Esophagus squamous epithelium (tissue), 5 donors: Measurements from ENCODE around the gene OR5C1. TPM values are rescaled to one million over a fixed set of nuclear protein-coding genes. Genes with fewer than 3 reads are reported as not detected.
"Not testable (repeated sequence)": the region's sequence is repeated elsewhere in the genome, so short reads cannot be mapped to it uniquely, and the experiment has no call there.

ENCODE experiments used
- DNase-seq: peaks from one replicate; lab custom pipeline; 2025; lab: John Stamatoyannopoulos, UW
- H3K27ac ChIP-seq, 4 donors: fragments of 200-600 bp; sonication (generic); one replicate each; pipeline ENCODE4 v1.5.1; 2016 to 2019; ENCODE audit warnings: mild to moderate bottlenecking in 1 of 4
- H3K27me3 ChIP-seq, 4 donors: fragments of 200-600 bp; sonication (generic); 1 replicate in 3 of 4; 2 replicates in 1 of 4; pipeline versions ENCODE4 v1.5.1 to v1.6.0; 2017 to 2021; ENCODE audit warnings: antibody characterized with exemption in 1 of 4
- H3K36me3 ChIP-seq, 3 donors: fragments of 200-600 bp; sonication (generic); one replicate each; pipeline ENCODE4 v1.5.1; 2016 to 2019
- H3K4me1 ChIP-seq, 3 donors: fragments of 200-600 bp; sonication (generic); one replicate each; pipeline ENCODE4 v1.5.1; 2017 to 2019
- H3K4me3 ChIP-seq, 4 donors: fragments of 200-600 bp; sonication (generic); 1 replicate in 3 of 4; 2 replicates in 1 of 4; pipeline ENCODE4 v1.5.1; 2016 to 2019; ENCODE audit warnings: mild to moderate bottlenecking in 2 of 4, moderate library complexity in 1 of 4
- H3K9me3 ChIP-seq, 3 donors: fragments of 200-600 bp; sonication (generic); one replicate each; pipeline ENCODE4 v1.5.1; 2016 to 2019
- CTCF ChIP-seq, 6 experiments: fragments of 450-650 bp in 4 of 6; fragments of 200-600 bp in 2 of 6; sonication (generic) in 2 of 6; IDR thresholded peaks; one replicate each; pipeline ENCODE4 v1.5.1; 2016 to 2019; ENCODE audit warnings: antibody characterized with exemption in 6 of 6, mild to moderate bottlenecking in 4 of 6, moderate library complexity in 4 of 6
- POLR2A ChIP-seq, 4 donors: fragments of 450-650 bp; IDR thresholded peaks; one replicate each; pipeline ENCODE4 v1.6.1; 2017; ENCODE audit warnings: antibody characterized with exemption in 4 of 4, mild to moderate bottlenecking in 4 of 4, moderate library complexity in 3 of 4
- WGBS, 2 donors: methylation state at CpG; one replicate each; pipeline ENCODE4 v1.1.5; 2018; 5-methylcytosine and 5-hydroxymethylcytosine counted together
- intact Hi-C: fragments of 100-400 bp; cut with DNase I; formaldehyde crosslinking; loops from one replicate; pipeline ENCODE4 v1.15.0; 2022
- total RNA-seq, 4 donors: library from RNA; depleted of rRNA; stranded (reverse); fragments of >200 nt; gene quantifications; one replicate each; pipeline ENCODE4 v1.1.0, GENCODE V29; 2016
- donor health status: DM: yes; HTN: yes; CAD: no.

OR5C1 gene
- total RNA-seq, 4 donors from 2014 or later = not detected

- 93 to 95% methylated on average over 15 to 17 of the region's 30 CpGs for WGBS, 2 donors
- H3K9me3 ChIP-seq = no peaks in the 10 kb centered on the region
- H3K27ac ChIP-seq = no peak within 1 kb of the TSS
- no peaks in the 10 kb centered on the region for H3K27me3 ChIP-seq
- no peak within 1 kb of the TSS for H3K4me3 ChIP-seq
- no peak for DNase-seq
- intact Hi-C loops = loop anchor here (10.0 kb wide), 1 partner anchor 676 kb away; no protein-coding TSS in a partner anchor
- no peaks in the 10 kb centered on the region for H3K36me3 ChIP-seq
- no peaks in the 10 kb centered on the region for H3K4me1 ChIP-seq
- TF ChIP-seq CTCF (IDR thresholded peaks at IDR 0.05) (no peak), POLR2A (IDR thresholded peaks at IDR 0.05) (no peak)
These were observed 11.6 kb downstream of the OR5C1 start, which contains the start of gene OR1K1 for GRCh38 chr9:122800066-122801060. OR1K1 (plus strand) TSS chr9:122800123; CDS start chr9:122800123, 0 bp downstream.

- Histone ChIP-seq H3K27me3 (no peaks in the 10 kb centered on the region), H3K27ac (no peak overlapping the region), H3K9me3 (peaks cover 0 to 6% (median 0%) of the 10 kb centered on the region in 3 donors), H3K4me1 (peaks cover 2 to 27% (median 7%) of the 10 kb centered on the region in 3 donors), H3K4me3 (no peak overlapping the region), H3K36me3 (no peaks in the 10 kb centered on the region)
- TF ChIP-seq CTCF (IDR thresholded peaks at IDR 0.05) = no peak
- TF ChIP-seq POLR2A (IDR thresholded peaks at IDR 0.05) = no peak
- 68 to 100% methylated on average over 3 to 4 of the region's 4 CpGs for WGBS, 2 donors
- intact Hi-C loops = loop anchor here (10.0 kb wide), 1 partner anchor 682 kb away; no protein-coding TSS in a partner anchor
- DNase-seq = no peak
These were observed 17.9 kb downstream of the OR5C1 start for GRCh38 chr9:122806661-122807060.

GRCh38 chr9:122807271-122807900 lies 18.7 kb downstream of the OR5C1 start:
- intact Hi-C loops = loop anchor here (10.0 kb wide), 1 partner anchor 683 kb away; no protein-coding TSS in a partner anchor
- no peak for TF ChIP-seq CTCF (IDR thresholded peaks at IDR 0.05)
- no peak for TF ChIP-seq POLR2A (IDR thresholded peaks at IDR 0.05)
- peaks cover 0 to 6% (median 0%) of the 10 kb centered on the region in 3 donors for H3K9me3 ChIP-seq
- no peak for DNase-seq
- H3K4me3 ChIP-seq = no peak overlapping the region
- WGBS, 2 donors = 70 to 88% methylated on average over 1 of the region's 1 CpG
- H3K27me3 ChIP-seq = no peaks in the 10 kb centered on the region
- H3K4me1 ChIP-seq = peaks cover 2 to 27% (median 7%) of the 10 kb centered on the region in 3 donors
- H3K27ac ChIP-seq = no peak overlapping the region
- H3K36me3 ChIP-seq = no peaks in the 10 kb centered on the region

- H3K27me3 ChIP-seq = no peaks in the 10 kb centered on the region
- no peaks in the 10 kb centered on the region for H3K36me3 ChIP-seq
- DNase-seq = no peak
- TF ChIP-seq POLR2A (IDR thresholded peaks at IDR 0.05) (no peak), CTCF (IDR thresholded peaks at IDR 0.05) (no peak)
- intact Hi-C loops = loop anchor here (10.0 kb wide), 1 partner anchor 683 kb away; no protein-coding TSS in a partner anchor
- peaks cover 2 to 27% (median 7%) of the 10 kb centered on the region in 3 donors for H3K4me1 ChIP-seq
- no peak overlapping the region for H3K27ac ChIP-seq
- 90 to 100% methylated on average over 1 to 3 of the region's 3 CpGs for WGBS, 2 donors
- H3K4me3 ChIP-seq = no peak overlapping the region
- peaks cover 0 to 6% (median 0%) of the 10 kb centered on the region in 3 donors for H3K9me3 ChIP-seq
These were observed 19.4 kb downstream of the OR5C1 start for GRCh38 chr9:122808141-122808540.

GRCh38 chr9:122809261-122809660 lies 20.5 kb downstream of the OR5C1 start:
- Histone ChIP-seq H3K4me3 (peak overlapping the region in 2 of 4 donors; percentile 0 to 7), H3K4me1 (peaks cover 2 to 27% (median 7%) of the 10 kb centered on the region in 3 donors), H3K27ac (peak overlapping the region in 1 of 4 donors; percentile 27)
- WGBS, 2 donors = 46 to 53% methylated on average over 7 of the region's 7 CpGs
- intact Hi-C loops = loop anchor here (10.0 kb wide), 1 partner anchor 684 kb away; no protein-coding TSS in a partner anchor
- not testable (repeated sequence) for H3K27me3 ChIP-seq, H3K36me3 ChIP-seq, H3K9me3 ChIP-seq, DNase-seq
